ENCODE data around the gene HECA. TPM values are rescaled to one million over a fixed set of nuclear protein-coding genes. Genes with fewer than 3 reads are reported as not detected.

Gene HECA
- total RNA-seq, 4 donors from 2014 or later, result 23.6 to 42.0 (median 33.0) TPM

- H3K9me3 ChIP-seq, result no peaks in the 10 kb centered on the region
- H3K4me1 ChIP-seq, result peaks cover 25 to 35% of the 10 kb centered on the region in 2 donors
- H3K4me3 ChIP-seq (replicated peaks in 1 of 3), result no peak overlapping the region
- TF ChIP-seq POLR2A (IDR thresholded peaks at IDR 0.05), result no peak
- TF ChIP-seq, protein P1, sequence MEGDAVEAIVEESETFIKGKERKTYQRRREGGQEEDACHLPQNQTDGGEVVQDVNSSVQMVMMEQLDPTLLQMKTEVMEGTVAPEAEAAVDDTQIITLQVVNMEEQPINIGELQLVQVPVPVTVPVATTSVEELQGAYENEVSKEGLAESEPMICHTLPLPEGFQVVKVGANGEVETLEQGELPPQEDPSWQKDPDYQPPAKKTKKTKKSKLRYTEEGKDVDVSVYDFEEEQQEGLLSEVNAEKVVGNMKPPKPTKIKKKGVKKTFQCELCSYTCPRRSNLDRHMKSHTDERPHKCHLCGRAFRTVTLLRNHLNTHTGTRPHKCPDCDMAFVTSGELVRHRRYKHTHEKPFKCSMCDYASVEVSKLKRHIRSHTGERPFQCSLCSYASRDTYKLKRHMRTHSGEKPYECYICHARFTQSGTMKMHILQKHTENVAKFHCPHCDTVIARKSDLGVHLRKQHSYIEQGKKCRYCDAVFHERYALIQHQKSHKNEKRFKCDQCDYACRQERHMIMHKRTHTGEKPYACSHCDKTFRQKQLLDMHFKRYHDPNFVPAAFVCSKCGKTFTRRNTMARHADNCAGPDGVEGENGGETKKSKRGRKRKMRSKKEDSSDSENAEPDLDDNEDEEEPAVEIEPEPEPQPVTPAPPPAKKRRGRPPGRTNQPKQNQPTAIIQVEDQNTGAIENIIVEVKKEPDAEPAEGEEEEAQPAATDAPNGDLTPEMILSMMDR (IDR thresholded peaks at IDR 0.05), result no peak
- DNase-seq, result no peak
- H3K36me3 ChIP-seq, result no peaks in the 10 kb centered on the region
- 84 to 95% methylated on average over 3 of the region's 3 CpGs for WGBS, 2 donors
- H3K27me3 ChIP-seq, result no peaks in the 10 kb centered on the region
- intact Hi-C loops (cut with DNase I), result no loop called here
- no peak overlapping the region for H3K27ac ChIP-seq
Measured at GRCh38 chr6:139145661-139146060, 10.8 kb downstream of the HECA start.

- TF ChIP-seq POLR2A (IDR thresholded peaks at IDR 0.05), result no peak
- TF ChIP-seq, protein P1 (IDR thresholded peaks at IDR 0.05), result no peak
- H3K27ac ChIP-seq, result no peak overlapping the region
- 88 to 90% methylated on average over 5 of the region's 5 CpGs for WGBS, 2 donors
Measured at GRCh38 chr6:139146317-139146726, 11.4 kb downstream of the HECA start.

GRCh38 chr6:139147628-139148027, 12.7 kb downstream of the HECA start:
- TF ChIP-seq, protein P1 (IDR thresholded peaks at IDR 0.05), result no peak
- no peak for TF ChIP-seq POLR2A (IDR thresholded peaks at IDR 0.05)
- Histone ChIP-seq H3K36me3 (no peaks in the 10 kb centered on the region), H3K9me3 (no peaks in the 10 kb centered on the region), H3K4me3 (replicated peaks in 1 of 3) (no peak overlapping the region), H3K4me1 (peaks cover 33 to 48% of the 10 kb centered on the region in 2 donors), H3K27ac (no peak overlapping the region), H3K27me3 (no peaks in the 10 kb centered on the region)
- 88 to 89% methylated on average over 4 of the region's 4 CpGs for WGBS, 2 donors
- DNase-seq, result no peak
- intact Hi-C loops (cut with DNase I), result no loop called here

More at GRCh38 chr6:139146317-139146726, 11.4 kb downstream of the HECA start:
- H3K4me3 ChIP-seq (replicated peaks in 1 of 3), result no peak overlapping the region
- intact Hi-C loops (cut with DNase I), result no loop called here
- peaks cover 25 to 35% of the 10 kb centered on the region in 2 donors for H3K4me1 ChIP-seq
- no peaks in the 10 kb centered on the region for H3K36me3 ChIP-seq
- H3K9me3 ChIP-seq, result no peaks in the 10 kb centered on the region
- H3K27me3 ChIP-seq, result no peaks in the 10 kb centered on the region
- DNase-seq, result no peak

- Histone ChIP-seq H3K4me3 (replicated peaks in 1 of 3) (no peak overlapping the region), H3K36me3 (no peaks in the 10 kb centered on the region), H3K27ac (no peak overlapping the region), H3K4me1 (peaks cover 33 to 55% of the 10 kb centered on the region in 2 donors), H3K27me3 (no peaks in the 10 kb centered on the region), H3K9me3 (no peaks in the 10 kb centered on the region)
- TF ChIP-seq POLR2A (IDR thresholded peaks at IDR 0.05), result no peak
- DNase-seq, result no peak
- intact Hi-C loops (cut with DNase I), result no loop called here
- WGBS, 2 donors, result 88 to 91% methylated on average over 7 of the region's 7 CpGs
Measured at GRCh38 chr6:139148557-139149235, 13.8 kb downstream of the HECA start.

GRCh38 chr6:139149383-139149782, 14.5 kb downstream of the HECA start:
- TF ChIP-seq POLR2A (IDR thresholded peaks at IDR 0.05), result no peak
- TF ChIP-seq, protein P1 (IDR thresholded peaks at IDR 0.05), result no peak
- Histone ChIP-seq H3K9me3 (no peaks in the 10 kb centered on the region), H3K36me3 (no peaks in the 10 kb centered on the region), H3K27me3 (no peaks in the 10 kb centered on the region), H3K27ac (no peak overlapping the region), H3K4me3 (replicated peaks in 1 of 3) (no peak overlapping the region), H3K4me1 (peaks cover 33 to 56% of the 10 kb centered on the region in 2 donors)
- 67 to 78% methylated on average over 5 of the region's 5 CpGs for WGBS, 2 donors
- intact Hi-C loops (cut with DNase I), result no loop called here
- no peak for DNase-seq

Measured in thyroid gland (tissue), 4 donors.